ENCODE results near the gene TMEM44.
A peak's percentile ranks its signal among the peaks of the same experiment; 100 is the strongest.
"Not testable (repeated sequence)": the region's sequence is repeated elsewhere in the genome, so short reads cannot be mapped to it uniquely, and the experiment has no call there.

Gene TMEM44

DNA sequence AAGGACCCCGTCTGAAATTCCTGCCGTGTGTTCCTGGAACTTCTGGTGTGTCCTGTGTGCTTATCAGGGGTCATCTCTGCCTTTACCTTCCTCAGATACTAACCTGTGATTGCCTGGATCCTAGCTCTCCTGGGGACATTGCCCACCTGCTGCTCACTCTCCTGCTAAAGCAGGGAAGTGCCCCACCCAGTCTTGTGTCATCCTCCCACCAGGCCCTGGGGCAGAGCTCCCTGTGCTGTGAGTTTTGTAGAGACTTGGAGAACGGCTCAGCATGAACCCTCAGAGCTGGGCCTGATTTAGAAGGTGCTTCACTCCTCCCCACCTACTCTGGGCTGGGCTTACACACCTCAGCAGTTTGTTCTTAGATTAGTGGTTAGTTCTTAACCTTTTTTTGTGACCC is 3.8 kb upstream of the TMEM44 start:
- no peak overlapping the region for H3K4me3 ChIP-seq (ENCODE audit: control insufficient read depth, low read depth, low read length)
- DNase-seq (ENCODE audit: low read depth), result no peak
- TF ChIP-seq, protein P1, sequence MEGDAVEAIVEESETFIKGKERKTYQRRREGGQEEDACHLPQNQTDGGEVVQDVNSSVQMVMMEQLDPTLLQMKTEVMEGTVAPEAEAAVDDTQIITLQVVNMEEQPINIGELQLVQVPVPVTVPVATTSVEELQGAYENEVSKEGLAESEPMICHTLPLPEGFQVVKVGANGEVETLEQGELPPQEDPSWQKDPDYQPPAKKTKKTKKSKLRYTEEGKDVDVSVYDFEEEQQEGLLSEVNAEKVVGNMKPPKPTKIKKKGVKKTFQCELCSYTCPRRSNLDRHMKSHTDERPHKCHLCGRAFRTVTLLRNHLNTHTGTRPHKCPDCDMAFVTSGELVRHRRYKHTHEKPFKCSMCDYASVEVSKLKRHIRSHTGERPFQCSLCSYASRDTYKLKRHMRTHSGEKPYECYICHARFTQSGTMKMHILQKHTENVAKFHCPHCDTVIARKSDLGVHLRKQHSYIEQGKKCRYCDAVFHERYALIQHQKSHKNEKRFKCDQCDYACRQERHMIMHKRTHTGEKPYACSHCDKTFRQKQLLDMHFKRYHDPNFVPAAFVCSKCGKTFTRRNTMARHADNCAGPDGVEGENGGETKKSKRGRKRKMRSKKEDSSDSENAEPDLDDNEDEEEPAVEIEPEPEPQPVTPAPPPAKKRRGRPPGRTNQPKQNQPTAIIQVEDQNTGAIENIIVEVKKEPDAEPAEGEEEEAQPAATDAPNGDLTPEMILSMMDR (IDR thresholded peaks at IDR 0.05; ENCODE audit: control insufficient read depth, insufficient read depth, low read depth, low read length, missing control alignments), result no peak

DNA sequence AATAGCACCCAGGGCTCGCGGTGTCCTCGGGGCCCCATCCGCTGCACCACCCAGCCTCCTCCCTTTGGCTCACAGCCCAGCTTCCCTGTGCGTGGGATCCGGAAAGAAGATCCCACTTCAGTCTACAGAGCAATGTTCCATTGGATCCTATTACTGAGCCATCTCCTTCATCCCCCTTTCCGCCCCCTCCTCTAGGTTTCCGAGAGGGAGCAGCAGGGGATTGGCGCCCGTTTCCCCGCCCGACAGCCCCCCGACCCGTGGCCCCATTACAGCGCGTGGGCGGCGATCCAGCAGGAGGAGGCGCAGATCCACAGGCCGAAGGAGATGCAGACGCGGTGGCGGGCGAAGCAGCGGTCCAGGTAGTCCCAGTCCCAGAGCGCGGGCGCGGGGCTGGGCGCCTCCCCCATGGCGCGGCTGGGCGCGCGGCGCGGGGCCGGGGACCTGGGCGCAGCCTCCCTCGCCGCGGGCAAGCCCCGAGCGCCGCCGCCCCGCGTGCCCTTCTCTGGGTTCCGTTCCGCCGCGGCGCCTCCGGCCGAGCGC is 340 bp downstream of the TMEM44 start:
- TF ChIP-seq, protein P1 (IDR thresholded peaks at IDR 0.05; ENCODE audit: control insufficient read depth, insufficient read depth, low read depth, low read length, missing control alignments), result no peak
- H3K4me3 ChIP-seq (ENCODE audit: control insufficient read depth, low read depth, low read length), result peak overlapping the region; percentile 87
- DNase-seq (ENCODE audit: low read depth), result no peak

DNA sequence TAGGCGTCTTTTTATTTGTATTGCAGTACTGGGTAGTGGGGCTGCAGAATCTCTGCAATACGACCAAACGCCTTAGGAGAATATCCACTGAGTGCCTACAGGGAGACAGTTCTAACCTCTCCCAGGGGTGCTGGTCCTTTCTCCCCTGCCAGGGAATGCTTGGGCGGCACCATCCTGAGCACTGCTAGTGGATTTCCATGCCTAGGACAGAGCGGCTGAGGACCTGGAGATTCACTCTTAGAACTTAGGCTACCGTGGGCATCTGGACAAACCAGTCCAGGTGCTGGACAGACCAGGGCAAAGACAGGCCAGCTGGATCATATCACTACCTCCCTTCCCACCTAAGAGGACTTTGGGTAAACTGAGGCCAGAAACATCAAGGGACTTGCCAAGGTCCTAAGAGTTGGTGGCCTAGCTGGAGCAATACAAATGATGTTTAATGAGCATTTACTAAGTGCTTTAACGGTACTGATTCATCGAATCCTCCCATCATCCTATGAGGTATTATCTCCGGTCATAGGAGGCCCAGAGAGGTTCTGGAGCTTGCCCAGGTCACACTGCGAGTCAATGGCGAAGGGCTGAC is 902 bp downstream of the TMEM44 start:
- TF ChIP-seq, protein P1 (IDR thresholded peaks at IDR 0.05; ENCODE audit: control insufficient read depth, insufficient read depth, low read depth, low read length, missing control alignments), result no peak
- peak overlapping the region; percentile 87 for H3K4me3 ChIP-seq (ENCODE audit: control insufficient read depth, low read depth, low read length)
- DNase-seq (ENCODE audit: low read depth), result no peak

DNA sequence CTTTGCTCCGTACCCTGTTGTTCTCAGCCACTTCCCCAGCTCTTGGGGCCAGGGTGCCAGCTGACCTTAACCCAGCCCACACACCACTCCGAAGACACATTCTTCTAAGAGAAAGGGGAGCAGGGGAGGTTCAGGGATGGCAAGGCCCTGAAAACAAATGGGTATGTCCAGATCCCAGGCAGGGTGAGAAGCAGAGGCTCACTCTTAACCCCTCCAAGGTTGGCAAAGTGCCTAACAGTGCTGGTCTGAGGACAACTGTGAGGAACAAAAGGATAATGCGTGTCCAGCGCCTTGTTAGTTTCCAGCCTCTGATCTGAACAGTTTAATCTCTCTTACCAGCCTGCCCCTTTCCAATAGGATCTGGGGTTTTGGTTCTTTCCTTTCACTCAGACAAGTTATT is 1.5 kb downstream of the TMEM44 start:
- DNase-seq (ENCODE audit: low read depth), result no peak
- TF ChIP-seq, protein P1 (IDR thresholded peaks at IDR 0.05; ENCODE audit: control insufficient read depth, insufficient read depth, low read depth, low read length, missing control alignments), result no peak
- H3K4me3 ChIP-seq (ENCODE audit: control insufficient read depth, low read depth, low read length), result no peak overlapping the region

DNA sequence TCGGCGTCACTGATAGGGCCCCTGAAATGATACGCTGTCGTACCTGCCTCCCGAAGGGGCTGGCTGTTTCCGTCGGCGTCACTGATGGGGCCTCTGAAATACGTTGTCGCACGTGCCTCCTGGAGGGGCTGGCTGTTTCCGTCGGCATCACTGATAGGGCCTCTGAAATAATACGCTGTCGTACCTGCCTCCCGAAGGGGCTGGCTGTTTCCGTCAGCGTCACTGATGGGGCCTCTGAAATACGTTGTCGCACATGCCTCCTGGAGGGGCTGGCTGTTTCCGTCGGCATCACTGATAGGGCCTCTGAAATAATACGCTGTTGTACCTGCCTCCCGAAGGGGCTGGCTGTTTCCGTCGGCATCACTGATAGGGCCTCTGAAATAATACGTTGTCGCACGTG is 2.5 kb downstream of the TMEM44 start:
- DNase-seq (ENCODE audit: low read depth); H3K4me3 ChIP-seq (ENCODE audit: control insufficient read depth, low read depth, low read length): not testable (repeated sequence)

DNA sequence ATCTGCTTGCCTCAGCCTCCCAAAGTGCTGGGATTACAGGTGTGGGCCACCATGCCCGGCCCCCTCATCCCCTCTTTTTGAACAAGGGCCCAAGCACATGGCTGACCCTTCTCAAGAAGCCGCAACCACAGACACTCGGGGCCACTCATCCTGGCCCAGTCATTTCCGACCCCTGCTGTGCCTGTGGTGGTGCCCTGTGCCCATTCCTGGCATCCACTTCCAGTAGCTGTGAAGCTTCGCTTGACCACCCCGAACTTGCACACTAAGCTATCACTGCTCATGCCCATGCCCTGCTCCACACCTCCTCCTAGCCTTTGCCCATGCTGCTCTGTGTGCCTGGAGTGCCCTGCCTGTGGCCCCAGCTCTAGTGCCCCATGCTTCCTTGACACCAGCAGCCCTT is 8.3 kb downstream of the TMEM44 start:
- H3K4me3 ChIP-seq (ENCODE audit: control insufficient read depth, low read depth, low read length), result no peak overlapping the region
- TF ChIP-seq, protein P1 (IDR thresholded peaks at IDR 0.05; ENCODE audit: control insufficient read depth, insufficient read depth, low read depth, low read length, missing control alignments), result no peak
- DNase-seq (ENCODE audit: low read depth), result no peak

DNA sequence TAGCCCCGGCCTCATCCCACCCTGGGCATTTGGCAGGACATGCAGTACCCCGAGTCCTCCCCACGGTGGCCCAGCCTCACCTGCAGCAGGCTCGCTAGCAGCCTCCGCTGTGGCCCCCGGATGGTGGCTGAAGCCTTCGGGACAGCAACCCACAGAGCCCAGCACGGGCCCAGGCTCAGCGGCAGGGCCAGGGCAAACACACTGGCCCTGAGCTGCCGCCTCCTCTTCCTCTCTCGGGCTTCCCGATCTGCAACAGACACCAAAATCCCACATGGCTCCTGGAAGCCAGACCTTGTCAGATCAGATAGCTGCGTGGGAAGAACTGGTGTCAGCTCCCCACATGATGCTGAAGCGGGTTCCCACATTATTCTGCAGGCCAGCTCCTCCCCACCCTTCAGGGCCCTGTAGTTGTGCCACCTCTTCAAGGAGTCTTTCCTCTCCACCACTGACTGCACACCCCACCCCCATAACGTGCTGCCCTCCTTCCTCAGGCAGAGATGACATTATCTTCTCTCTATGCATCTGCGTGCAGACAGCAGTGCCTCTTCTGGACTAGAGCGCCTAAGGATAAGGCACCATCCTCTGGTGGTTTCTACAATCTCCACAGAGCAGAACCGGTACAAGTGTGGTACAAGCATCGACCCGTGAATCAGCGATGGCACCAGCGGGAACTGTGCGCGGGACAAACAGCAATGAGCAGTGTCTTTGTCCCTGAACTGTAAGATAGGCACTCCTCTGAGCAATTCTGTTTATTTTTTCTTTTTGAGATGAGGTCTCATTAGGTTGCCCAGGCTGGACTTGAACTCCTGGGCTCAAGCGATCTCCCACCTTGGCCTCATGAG is 9.5 kb downstream of the TMEM44 start:
- TF ChIP-seq, protein P1 (IDR thresholded peaks at IDR 0.05; ENCODE audit: control insufficient read depth, insufficient read depth, low read depth, low read length, missing control alignments), result no peak
- no peak overlapping the region for H3K4me3 ChIP-seq (ENCODE audit: control insufficient read depth, low read depth, low read length)
- DNase-seq (ENCODE audit: low read depth), result no peak
